ENCODE results near the gene UBD.

GRCh38 chr6:29593199-29593855 is 33.8 kb upstream of the UBD start:
- TF ChIP-seq GABPA (IDR thresholded peaks at IDR 0.05; ENCODE audit: low read depth) (no peak), REST (IDR thresholded peaks at IDR 0.05; ENCODE audit: insufficient replicate concordance, low read depth) (no peak)
